Skin of body (tissue), 2 donors: Measurements from ENCODE around the gene KCNK3. TPM values are rescaled to one million over a fixed set of nuclear protein-coding genes. Genes with fewer than 3 reads are reported as not detected.

Experiments
- DNase-seq: peaks from one replicate; lab custom pipeline; 2025; lab: John Stamatoyannopoulos, UW
- total RNA-seq: library from RNA; depleted of rRNA; stranded (reverse); fragments of >200 nt; gene quantifications from one replicate; pipeline ENCODE4 v1.2.3, GENCODE V29; 2014

Gene KCNK3
- total RNA-seq, 1 donor from 2014 or later = 0.49 TPM

GRCh38 chr2:26687801-26688200, 4.7 kb upstream of the KCNK3 start:
- DNase-seq = no peak

- DNase-seq = no peak
Measured at GRCh38 chr2:26691161-26691560, 1.4 kb upstream of the KCNK3 start.

GRCh38 chr2:26691881-26692278, 642 bp upstream of the KCNK3 start:
- DNase-seq = no peak

GRCh38 chr2:26692897-26693849, 651 bp downstream of the KCNK3 start:
- DNase-seq = no peak

GRCh38 chr2:26694001-26694400, 1.5 kb downstream of the KCNK3 start:
- DNase-seq = no peak

GRCh38 chr2:26696351-26696816, 3.9 kb downstream of the KCNK3 start:
- DNase-seq = no peak

- no peak for DNase-seq
Measured at GRCh38 chr2:26697425-26697824, 4.9 kb downstream of the KCNK3 start.

- no peak for DNase-seq
Measured at GRCh38 chr2:26699295-26699694, 6.8 kb downstream of the KCNK3 start.

- DNase-seq = no peak
Measured at GRCh38 chr2:26700078-26700477, 7.6 kb downstream of the KCNK3 start.

- no peak for DNase-seq
Measured at GRCh38 chr2:26701596-26701995, 9.1 kb downstream of the KCNK3 start.

GRCh38 chr2:26702025-26702424, 9.5 kb downstream of the KCNK3 start:
- no peak for DNase-seq

GRCh38 chr2:26704441-26704977, 12.0 kb downstream of the KCNK3 start:
- DNase-seq = no peak

- no peak for DNase-seq
Measured at GRCh38 chr2:26705126-26705525, 12.6 kb downstream of the KCNK3 start.

GRCh38 chr2:26706093-26706492, 13.6 kb downstream of the KCNK3 start:
- no peak for DNase-seq

- DNase-seq = no peak
Measured at GRCh38 chr2:26706616-26707473, 14.3 kb downstream of the KCNK3 start.

- DNase-seq = no peak
Measured at GRCh38 chr2:26707747-26708146, 15.2 kb downstream of the KCNK3 start.

- DNase-seq = no peak
Measured at GRCh38 chr2:26708457-26708856, 15.9 kb downstream of the KCNK3 start.

GRCh38 chr2:26709323-26710110, 17.0 kb downstream of the KCNK3 start:
- no peak for DNase-seq

- DNase-seq = no peak
Measured at GRCh38 chr2:26710145-26710544, 17.6 kb downstream of the KCNK3 start.

- no peak for DNase-seq
Measured at GRCh38 chr2:26710743-26711456, 18.4 kb downstream of the KCNK3 start.
